ENCODE measurements around the gene FERMT1. TPM values are rescaled to one million over a fixed set of nuclear protein-coding genes. Genes with fewer than 3 reads are reported as not detected.

Gene FERMT1
- total RNA-seq, 1 experiment from 2014 or later, result 43.1 TPM

DNA sequence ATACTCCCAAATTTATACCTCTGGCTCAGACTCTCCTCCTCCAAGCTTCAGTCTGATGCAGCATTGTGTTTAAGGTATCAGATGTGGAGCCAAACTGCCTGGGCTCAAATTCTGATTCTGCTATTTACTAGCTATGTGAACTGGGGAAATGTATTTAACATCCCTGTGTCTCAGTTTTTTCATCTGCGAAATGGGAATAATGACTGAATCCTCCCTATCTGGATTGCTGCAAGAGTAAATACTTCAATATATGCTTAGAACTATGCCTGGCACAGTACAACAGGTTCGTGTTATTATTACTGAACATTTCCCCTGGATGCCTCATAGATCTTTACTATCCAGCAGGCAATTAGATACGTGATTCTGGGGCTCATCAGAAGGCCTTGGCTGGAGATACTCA is 74.4 kb downstream of the FERMT1 start:
- ChIA-PET CTCF (interaction anchor here (2.1 kb wide), 1 partner anchor 14 kb away, joined by 8 read pairs; no protein-coding TSS in a partner anchor), POLR2A (interaction anchor here (1.1 kb wide), 1 partner anchor 12 kb away, joined by 4 read pairs; no protein-coding TSS in a partner anchor)
- H3K27me3 Mint-ChIP-seq (ENCODE audit: insufficient read depth, unreplicated experiment), result no peaks in the 10 kb centered on the region
- peaks cover 26% of the 10 kb centered on the region for H3K36me3 Mint-ChIP-seq (ENCODE audit: insufficient read depth, unreplicated experiment)
- no peak overlapping the region for H3K4me3 Mint-ChIP-seq (ENCODE audit: unreplicated experiment)
- DNase-seq (ENCODE audit: unreplicated experiment), result no peak
- BruUV-seq (replicated peaks), result no TSS peak
- TF ChIP-seq, protein P1, sequence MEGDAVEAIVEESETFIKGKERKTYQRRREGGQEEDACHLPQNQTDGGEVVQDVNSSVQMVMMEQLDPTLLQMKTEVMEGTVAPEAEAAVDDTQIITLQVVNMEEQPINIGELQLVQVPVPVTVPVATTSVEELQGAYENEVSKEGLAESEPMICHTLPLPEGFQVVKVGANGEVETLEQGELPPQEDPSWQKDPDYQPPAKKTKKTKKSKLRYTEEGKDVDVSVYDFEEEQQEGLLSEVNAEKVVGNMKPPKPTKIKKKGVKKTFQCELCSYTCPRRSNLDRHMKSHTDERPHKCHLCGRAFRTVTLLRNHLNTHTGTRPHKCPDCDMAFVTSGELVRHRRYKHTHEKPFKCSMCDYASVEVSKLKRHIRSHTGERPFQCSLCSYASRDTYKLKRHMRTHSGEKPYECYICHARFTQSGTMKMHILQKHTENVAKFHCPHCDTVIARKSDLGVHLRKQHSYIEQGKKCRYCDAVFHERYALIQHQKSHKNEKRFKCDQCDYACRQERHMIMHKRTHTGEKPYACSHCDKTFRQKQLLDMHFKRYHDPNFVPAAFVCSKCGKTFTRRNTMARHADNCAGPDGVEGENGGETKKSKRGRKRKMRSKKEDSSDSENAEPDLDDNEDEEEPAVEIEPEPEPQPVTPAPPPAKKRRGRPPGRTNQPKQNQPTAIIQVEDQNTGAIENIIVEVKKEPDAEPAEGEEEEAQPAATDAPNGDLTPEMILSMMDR (IDR thresholded peaks at IDR 0.05; ENCODE audit: unreplicated experiment), result no peak
- peaks cover 7% of the 10 kb centered on the region for H3K4me1 Mint-ChIP-seq (ENCODE audit: insufficient read depth, unreplicated experiment)
- intact Hi-C loops (cut with micrococcal nuclease), result no loop called here
- no peaks in the 10 kb centered on the region for H3K9me3 Mint-ChIP-seq (ENCODE audit: unreplicated experiment)
- no peak overlapping the region for H3K27ac Mint-ChIP-seq (ENCODE audit: low read depth, unreplicated experiment)

DNA sequence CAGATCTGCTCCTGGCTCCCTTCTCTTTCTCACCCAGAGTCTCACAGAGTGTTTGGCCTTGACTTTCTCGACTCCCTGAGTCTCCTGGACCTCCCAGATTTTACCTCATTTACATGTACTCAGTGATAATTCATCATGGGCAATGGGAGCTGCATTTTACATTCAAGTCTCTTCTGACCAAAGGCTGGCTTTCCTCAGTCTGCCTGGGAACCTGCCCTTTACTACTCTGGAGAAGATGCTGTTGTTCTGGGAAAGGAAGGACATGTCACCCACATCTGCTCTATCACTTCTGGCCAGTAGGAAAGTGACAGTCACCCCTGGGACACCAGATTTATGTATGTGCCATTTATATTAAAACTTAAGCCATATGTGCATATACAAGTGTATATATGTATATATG is 76.4 kb downstream of the FERMT1 start:
- Mint-ChIP-seq H3K27ac (ENCODE audit: low read depth, unreplicated experiment) (no peak overlapping the region), H3K4me1 (ENCODE audit: insufficient read depth, unreplicated experiment) (no peaks in the 10 kb centered on the region), H3K36me3 (ENCODE audit: insufficient read depth, unreplicated experiment) (peaks cover 35% of the 10 kb centered on the region), H3K4me3 (ENCODE audit: unreplicated experiment) (no peak overlapping the region), H3K27me3 (ENCODE audit: insufficient read depth, unreplicated experiment) (no peaks in the 10 kb centered on the region), H3K9me3 (ENCODE audit: unreplicated experiment) (no peaks in the 10 kb centered on the region)
- no TSS peak for BruUV-seq (replicated peaks)
- ChIA-PET POLR2A (interaction anchor here (0.9 to 1.2 kb wide), 2 partner anchors 8 to 21 kb away, joined by 3 to 5 read pairs; no protein-coding TSS in a partner anchor), CTCF (interaction anchor here (0.6 kb wide), 1 partner anchor 44 kb away, joined by 3 read pairs; no protein-coding TSS in a partner anchor)
- DNase-seq (ENCODE audit: unreplicated experiment), result no peak
- intact Hi-C loops (cut with micrococcal nuclease), result no loop called here
- TF ChIP-seq, protein P1 (IDR thresholded peaks at IDR 0.05; ENCODE audit: unreplicated experiment), result no peak

DNA sequence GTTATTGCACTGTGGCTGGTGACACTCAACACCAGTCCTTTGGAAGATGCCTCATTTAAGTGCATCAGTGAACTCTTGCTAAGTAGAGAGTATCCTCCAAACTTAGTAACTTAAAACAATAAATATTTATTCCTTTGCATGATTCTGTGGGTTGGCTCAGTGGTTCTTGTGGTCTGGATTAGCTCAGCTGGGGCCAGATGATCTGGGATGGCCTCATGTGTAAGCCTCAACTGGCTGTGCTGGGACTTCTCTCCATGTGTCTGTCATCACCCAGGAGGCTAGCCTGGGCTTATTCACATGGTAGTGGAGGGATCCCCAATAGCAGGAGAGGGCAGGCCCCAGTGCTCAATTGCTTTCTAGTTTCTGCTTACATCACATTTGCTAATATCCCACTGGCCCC is 77.3 kb downstream of the FERMT1 start:
- Mint-ChIP-seq H3K9me3 (ENCODE audit: unreplicated experiment) (no peaks in the 10 kb centered on the region), H3K4me1 (ENCODE audit: insufficient read depth, unreplicated experiment) (no peaks in the 10 kb centered on the region), H3K36me3 (ENCODE audit: insufficient read depth, unreplicated experiment) (peaks cover 41% of the 10 kb centered on the region), H3K4me3 (ENCODE audit: unreplicated experiment) (no peak overlapping the region), H3K27me3 (ENCODE audit: insufficient read depth, unreplicated experiment) (no peaks in the 10 kb centered on the region), H3K27ac (ENCODE audit: low read depth, unreplicated experiment) (no peak overlapping the region)
- TF ChIP-seq, protein P1 (IDR thresholded peaks at IDR 0.05; ENCODE audit: unreplicated experiment), result no peak
- intact Hi-C loops (cut with micrococcal nuclease), result no loop called here
- POLR2A ChIA-PET, result interaction anchor here (1.2 kb wide), 1 partner anchor 9 kb away, joined by 5 read pairs; no protein-coding TSS in a partner anchor
- DNase-seq (ENCODE audit: unreplicated experiment), result no peak
- CTCF ChIA-PET, result no interaction called here
- BruUV-seq (replicated peaks), result no TSS peak

DNA sequence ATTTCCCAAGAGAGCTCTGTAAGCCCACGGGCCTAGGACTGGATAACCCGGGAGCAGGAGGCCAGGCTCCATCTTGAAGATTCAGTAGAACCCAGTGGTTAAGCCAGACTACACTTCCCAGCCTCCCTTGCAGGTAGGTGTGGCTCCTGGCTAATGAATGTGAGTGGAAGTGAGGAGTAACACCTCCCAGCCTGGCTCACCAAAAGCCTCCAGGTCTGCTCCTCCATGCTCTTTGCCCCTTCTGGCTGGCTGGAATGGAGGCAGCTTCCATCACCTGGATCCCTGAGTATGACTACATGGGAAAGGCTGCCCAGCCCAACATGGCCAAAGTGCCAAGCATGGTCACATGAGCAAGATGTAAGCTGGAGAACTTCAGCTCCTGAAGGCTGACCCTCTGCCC is 78.7 kb downstream of the FERMT1 start:
- no peak overlapping the region for H3K4me3 Mint-ChIP-seq (ENCODE audit: unreplicated experiment)
- peaks cover 55% of the 10 kb centered on the region for H3K36me3 Mint-ChIP-seq (ENCODE audit: insufficient read depth, unreplicated experiment)
- peak; percentile 18 for DNase-seq (ENCODE audit: unreplicated experiment)
- H3K27me3 Mint-ChIP-seq (ENCODE audit: insufficient read depth, unreplicated experiment), result no peaks in the 10 kb centered on the region
- ChIA-PET CTCF (no interaction called here), POLR2A (interaction anchor here (1.7 to 2.0 kb wide), 2 partner anchors 10 kb away, joined by 6 read pairs; partner anchors contain the start of gene LRRN4)
- H3K4me1 Mint-ChIP-seq (ENCODE audit: insufficient read depth, unreplicated experiment), result no peaks in the 10 kb centered on the region
- no peaks in the 10 kb centered on the region for H3K9me3 Mint-ChIP-seq (ENCODE audit: unreplicated experiment)
- intact Hi-C loops (cut with micrococcal nuclease), result no loop called here
- no peak overlapping the region for H3K27ac Mint-ChIP-seq (ENCODE audit: low read depth, unreplicated experiment)
- no TSS peak for BruUV-seq (replicated peaks)
- TF ChIP-seq, protein P1 (IDR thresholded peaks at IDR 0.05; ENCODE audit: unreplicated experiment), result no peak
